ENCODE measurements around the gene EHBP1.
A peak's percentile ranks its signal among the peaks of the same experiment; 100 is the strongest.
"Not testable (repeated sequence)": the region's sequence is repeated elsewhere in the genome, so short reads cannot be mapped to it uniquely, and the experiment has no call there.

Gene EHBP1

DNA sequence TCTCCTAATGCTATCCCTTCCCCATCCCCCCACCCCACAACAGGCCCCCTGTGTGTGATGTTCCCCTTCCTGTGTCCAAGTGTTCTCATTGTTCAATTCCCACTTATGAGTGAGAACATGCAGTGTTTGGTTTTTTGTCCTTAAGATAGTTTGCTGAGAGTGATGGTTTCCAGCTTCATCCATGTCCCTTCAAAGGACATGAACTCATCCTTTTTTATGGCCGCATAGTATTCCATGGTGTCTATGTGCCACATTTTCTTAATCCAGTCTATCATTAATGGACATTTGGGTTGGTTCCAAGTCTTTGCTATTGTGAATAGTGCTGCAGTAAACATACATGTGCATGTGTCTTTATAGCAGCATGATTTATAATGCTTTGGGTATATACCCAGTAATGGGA lies 43.6 kb downstream of the EHBP1 start:
- not testable (repeated sequence) for H3K18ac ChIP-seq (ENCODE audit: low read depth in 1 of 2, low read length in 2 of 2); H2BK120ac ChIP-seq (ENCODE audit: low read depth, low read length); H3K79me1 ChIP-seq (replicated peaks; ENCODE audit: low read length, poor library complexity, severe bottlenecking); H3K27ac ChIP-seq (ENCODE audit: low read length, poor library complexity, severe bottlenecking); DNase-seq; H3K4me1 ChIP-seq (ENCODE audit: control insufficient read depth, insufficient read depth, low read depth, low read length); H2BK15ac ChIP-seq (ENCODE audit: low read depth, poor library complexity, severe bottlenecking); H2BK5ac ChIP-seq (ENCODE audit: low read depth, low read length, poor library complexity, severe bottlenecking); H3K27me3 ChIP-seq (ENCODE audit: control insufficient read depth in 1 of 2, insufficient read depth in 1 of 2, low read length in 2 of 2); H2BK12ac ChIP-seq (ENCODE audit: low read length in 2 of 2); H3K23ac ChIP-seq (ENCODE audit: low read length in 2 of 2); H3K14ac ChIP-seq (ENCODE audit: low read length in 2 of 2); H3K4me3 ChIP-seq (ENCODE audit: insufficient read depth in 1 of 2, low read depth in 1 of 2, low read length in 2 of 2); H4K91ac ChIP-seq (ENCODE audit: low read length); H4K8ac ChIP-seq (ENCODE audit: low read length); H2AK5ac ChIP-seq (ENCODE audit: low read length, severe bottlenecking); H3K4me2 ChIP-seq (ENCODE audit: low read length, poor library complexity, severe bottlenecking); H3K4ac ChIP-seq (ENCODE audit: low read depth in 1 of 2, low read length in 2 of 2); H2AFZ ChIP-seq (ENCODE audit: low read depth, low read length); H3K9me3 ChIP-seq (ENCODE audit: control insufficient read depth, low read length); H3K9ac ChIP-seq (ENCODE audit: low read length)
- WGBS: no CpG with 5 or more reads among the region's 1 CpG
- peaks cover 2 to 19% of the 10 kb centered on the region in 2 experiments for H3K36me3 ChIP-seq (ENCODE audit: control insufficient read depth in 1 of 2, insufficient read depth in 2 of 2, low read depth in 1 of 2, low read length in 2 of 2)

- no peak overlapping the region for H3K18ac ChIP-seq (ENCODE audit: low read depth in 1 of 2, low read length in 2 of 2)
- no peak overlapping the region for H3K9ac ChIP-seq (ENCODE audit: low read length)
- no peak overlapping the region for H3K14ac ChIP-seq (ENCODE audit: low read length in 2 of 2)
- no peaks in the 10 kb centered on the region for H3K4me1 ChIP-seq (ENCODE audit: control insufficient read depth, insufficient read depth, low read depth, low read length)
- H3K79me1 ChIP-seq (replicated peaks; ENCODE audit: low read length, poor library complexity, severe bottlenecking): peaks cover 18% of the 10 kb centered on the region
- H2BK120ac ChIP-seq (ENCODE audit: low read depth, low read length): no peak overlapping the region
- no peak overlapping the region for H4K8ac ChIP-seq (ENCODE audit: low read length)
- no peak overlapping the region for H3K4me3 ChIP-seq (ENCODE audit: insufficient read depth in 1 of 2, low read depth in 1 of 2, low read length in 2 of 2)
- H2BK15ac ChIP-seq (ENCODE audit: low read depth, poor library complexity, severe bottlenecking): no peak overlapping the region
- no CpG with 5 or more reads among the region's 3 CpGs for WGBS
- no peaks in the 10 kb centered on the region for H3K27me3 ChIP-seq (ENCODE audit: control insufficient read depth in 1 of 2, insufficient read depth in 1 of 2, low read length in 2 of 2)
- no peak overlapping the region for H2BK5ac ChIP-seq (ENCODE audit: low read depth, low read length, poor library complexity, severe bottlenecking)
- no peaks in the 10 kb centered on the region for H3K9me3 ChIP-seq (ENCODE audit: control insufficient read depth, low read length)
- no peak overlapping the region for H3K27ac ChIP-seq (ENCODE audit: low read length, poor library complexity, severe bottlenecking)
- no peak overlapping the region for H2AFZ ChIP-seq (ENCODE audit: low read depth, low read length)
- no peak for DNase-seq
- H3K23ac ChIP-seq (ENCODE audit: low read length in 2 of 2): no peak overlapping the region
- H2BK12ac ChIP-seq (ENCODE audit: low read length in 2 of 2): no peak overlapping the region
- peaks cover 10 to 25% of the 10 kb centered on the region in 2 experiments for H3K36me3 ChIP-seq (ENCODE audit: control insufficient read depth in 1 of 2, insufficient read depth in 2 of 2, low read depth in 1 of 2, low read length in 2 of 2)
- H4K91ac ChIP-seq (ENCODE audit: low read length): no peak overlapping the region
- H2AK5ac ChIP-seq (ENCODE audit: low read length, severe bottlenecking): no peak overlapping the region
- no peak overlapping the region for H3K4me2 ChIP-seq (ENCODE audit: low read length, poor library complexity, severe bottlenecking)
- no peak overlapping the region for H3K4ac ChIP-seq (ENCODE audit: low read depth in 1 of 2, low read length in 2 of 2)
Observed at GRCh38 chr2:62757029-62757428, 51.5 kb downstream of the EHBP1 start.

DNA sequence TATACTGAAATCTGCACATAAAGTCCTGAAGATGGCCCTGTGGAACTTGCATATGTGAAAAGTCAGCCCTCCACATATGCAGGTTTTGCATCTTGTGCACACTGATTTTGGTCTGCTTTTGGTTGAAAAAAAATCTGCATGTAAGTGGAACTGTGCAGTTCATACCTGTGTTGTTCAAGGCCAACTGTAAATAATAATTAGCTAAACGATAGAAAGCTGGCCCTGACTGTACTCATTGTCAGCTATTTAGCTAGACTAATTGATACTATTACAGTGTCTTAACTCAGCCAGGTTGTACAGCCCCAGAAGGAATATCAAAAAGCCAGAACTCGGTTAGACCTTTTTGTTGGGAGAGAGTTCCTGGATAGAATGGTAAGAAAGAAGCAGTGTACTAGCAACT lies 54.5 kb downstream of the EHBP1 start:
- H2AK5ac ChIP-seq (ENCODE audit: low read length, severe bottlenecking): no peak overlapping the region
- no peak overlapping the region for H3K4me2 ChIP-seq (ENCODE audit: low read length, poor library complexity, severe bottlenecking)
- H2AFZ ChIP-seq (ENCODE audit: low read depth, low read length): no peak overlapping the region
- H3K9me3 ChIP-seq (ENCODE audit: control insufficient read depth, low read length): no peaks in the 10 kb centered on the region
- no peak overlapping the region for H2BK12ac ChIP-seq (ENCODE audit: low read length in 2 of 2)
- no peak overlapping the region for H3K18ac ChIP-seq (ENCODE audit: low read depth in 1 of 2, low read length in 2 of 2)
- 100% methylated on average over 1 of the region's 2 CpGs for WGBS
- H3K27me3 ChIP-seq (ENCODE audit: control insufficient read depth in 1 of 2, insufficient read depth in 1 of 2, low read length in 2 of 2): no peaks in the 10 kb centered on the region
- H4K8ac ChIP-seq (ENCODE audit: low read length): no peak overlapping the region
- H3K27ac ChIP-seq (ENCODE audit: low read length, poor library complexity, severe bottlenecking): no peak overlapping the region
- no peak overlapping the region for H2BK15ac ChIP-seq (ENCODE audit: low read depth, poor library complexity, severe bottlenecking)
- no peak overlapping the region for H3K4me3 ChIP-seq (ENCODE audit: insufficient read depth in 1 of 2, low read depth in 1 of 2, low read length in 2 of 2)
- H3K14ac ChIP-seq (ENCODE audit: low read length in 2 of 2): no peak overlapping the region
- no peak for DNase-seq
- no peak overlapping the region for H2BK120ac ChIP-seq (ENCODE audit: low read depth, low read length)
- H3K79me1 ChIP-seq (replicated peaks; ENCODE audit: low read length, poor library complexity, severe bottlenecking): peaks cover 21% of the 10 kb centered on the region
- peaks cover 0 to 11% of the 10 kb centered on the region in 2 experiments for H3K36me3 ChIP-seq (ENCODE audit: control insufficient read depth in 1 of 2, insufficient read depth in 2 of 2, low read depth in 1 of 2, low read length in 2 of 2)
- H3K9ac ChIP-seq (ENCODE audit: low read length): peak overlapping the region; percentile 39
- H3K4me1 ChIP-seq (ENCODE audit: control insufficient read depth, insufficient read depth, low read depth, low read length): no peaks in the 10 kb centered on the region
- no peak overlapping the region for H3K23ac ChIP-seq (ENCODE audit: low read length in 2 of 2)
- H2BK5ac ChIP-seq (ENCODE audit: low read depth, low read length, poor library complexity, severe bottlenecking): no peak overlapping the region
- H3K4ac ChIP-seq (ENCODE audit: low read depth in 1 of 2, low read length in 2 of 2): no peak overlapping the region
- H4K91ac ChIP-seq (ENCODE audit: low read length): no peak overlapping the region

DNA sequence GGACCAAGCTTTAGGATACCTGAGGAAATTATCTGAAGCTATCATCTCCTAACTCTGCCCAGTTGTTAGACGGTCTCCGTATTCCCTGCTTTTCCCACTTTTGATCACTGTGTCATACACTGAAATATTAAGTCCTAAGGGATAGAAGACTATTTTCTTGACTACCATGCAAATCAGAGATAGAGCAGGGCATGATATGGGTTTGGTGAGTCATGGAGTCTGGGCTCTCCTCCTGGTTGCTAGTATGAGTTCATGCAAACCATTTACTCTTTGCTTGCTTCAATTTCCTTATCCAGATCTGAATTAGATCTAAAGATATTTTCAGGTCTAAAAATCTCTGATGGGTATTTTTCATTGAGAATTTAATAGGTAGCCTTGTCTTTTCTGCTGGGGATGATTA lies 55.0 kb downstream of the EHBP1 start:
- Histone ChIP-seq H4K91ac (ENCODE audit: low read length) (no peak overlapping the region), H3K4me3 (ENCODE audit: insufficient read depth in 1 of 2, low read depth in 1 of 2, low read length in 2 of 2) (no peak overlapping the region), H2BK5ac (ENCODE audit: low read depth, low read length, poor library complexity, severe bottlenecking) (no peak overlapping the region), H4K8ac (ENCODE audit: low read length) (no peak overlapping the region), H3K4ac (ENCODE audit: low read depth in 1 of 2, low read length in 2 of 2) (no peak overlapping the region), H2BK120ac (ENCODE audit: low read depth, low read length) (no peak overlapping the region), H3K9ac (ENCODE audit: low read length) (peak overlapping the region; percentile 39), H3K18ac (ENCODE audit: low read depth in 1 of 2, low read length in 2 of 2) (no peak overlapping the region), H3K23ac (ENCODE audit: low read length in 2 of 2) (no peak overlapping the region), H3K14ac (ENCODE audit: low read length in 2 of 2) (no peak overlapping the region), H3K9me3 (ENCODE audit: control insufficient read depth, low read length) (no peaks in the 10 kb centered on the region), H3K27ac (ENCODE audit: low read length, poor library complexity, severe bottlenecking) (no peak overlapping the region), H2BK15ac (ENCODE audit: low read depth, poor library complexity, severe bottlenecking) (no peak overlapping the region), H2AFZ (ENCODE audit: low read depth, low read length) (no peak overlapping the region), H3K4me1 (ENCODE audit: control insufficient read depth, insufficient read depth, low read depth, low read length) (no peaks in the 10 kb centered on the region), H3K79me1 (replicated peaks; ENCODE audit: low read length, poor library complexity, severe bottlenecking) (peaks cover 19% of the 10 kb centered on the region), H2AK5ac (ENCODE audit: low read length, severe bottlenecking) (no peak overlapping the region), H3K4me2 (ENCODE audit: low read length, poor library complexity, severe bottlenecking) (no peak overlapping the region), H3K27me3 (ENCODE audit: control insufficient read depth in 1 of 2, insufficient read depth in 1 of 2, low read length in 2 of 2) (no peaks in the 10 kb centered on the region), H2BK12ac (ENCODE audit: low read length in 2 of 2) (peak overlapping the region in 1 of 2 experiments; percentile 19), H3K36me3 (ENCODE audit: control insufficient read depth in 1 of 2, insufficient read depth in 2 of 2, low read depth in 1 of 2, low read length in 2 of 2) (peaks cover 0 to 9% of the 10 kb centered on the region in 2 experiments)
- DNase-seq: peak; percentile 39
- no CpG with 5 or more reads among the region's 2 CpGs for WGBS
